Neuron (in vitro differentiated cells): ENCODE measurements around the gene INSRR.

Experiments used
- H2AFZ ChIP-seq: one replicate; pipeline ENCODE4 v1.6.1; 2013; ENCODE audit warnings: low read depth, mild to moderate bottlenecking, inconsistent platforms, low read length, moderate library complexity
- H3K27me3 ChIP-seq: one replicate; pipeline ENCODE4 v1.6.1; 2013; ENCODE audit warnings: low read length; ENCODE audit not compliant: insufficient read depth
- H3K36me3 ChIP-seq: one replicate; pipeline ENCODE4 v1.6.1; 2013; ENCODE audit warnings: low read length; ENCODE audit not compliant: insufficient read depth
- H3K4me1 ChIP-seq: one replicate; pipeline ENCODE4 v1.6.1; 2013; ENCODE audit warnings: low read length; ENCODE audit not compliant: insufficient read depth
- H3K4me3 ChIP-seq: 2 replicates; pipeline ENCODE4 v1.5.1; 2013; ENCODE audit warnings: mild to moderate bottlenecking, low read length, moderate library complexity
- H3K9me3 ChIP-seq: one replicate; pipeline ENCODE4 v1.6.1; 2013; ENCODE audit warnings: low read length

The INSRR gene

GRCh38 chr1:156887734-156888133, 28.8 kb upstream of the INSRR start:
- no peaks in the 10 kb centered on the region for H3K36me3 ChIP-seq

GRCh38 chr1:156887317-156887716, 28.4 kb upstream of the INSRR start:
- Histone ChIP-seq H3K4me1 (peaks cover 11% of the 10 kb centered on the region), H3K27me3 (peaks cover 60% of the 10 kb centered on the region), H3K4me3 (no peak overlapping the region), H2AFZ (no peak overlapping the region), H3K9me3 (no peaks in the 10 kb centered on the region), H3K36me3 (no peaks in the 10 kb centered on the region)

More at GRCh38 chr1:156887734-156888133, 28.8 kb upstream of the INSRR start:
- Histone ChIP-seq H3K9me3 (no peaks in the 10 kb centered on the region), H3K27me3 (peaks cover 56% of the 10 kb centered on the region), H2AFZ (no peak overlapping the region), H3K4me1 (peaks cover 11% of the 10 kb centered on the region), H3K4me3 (no peak overlapping the region)

DNA sequence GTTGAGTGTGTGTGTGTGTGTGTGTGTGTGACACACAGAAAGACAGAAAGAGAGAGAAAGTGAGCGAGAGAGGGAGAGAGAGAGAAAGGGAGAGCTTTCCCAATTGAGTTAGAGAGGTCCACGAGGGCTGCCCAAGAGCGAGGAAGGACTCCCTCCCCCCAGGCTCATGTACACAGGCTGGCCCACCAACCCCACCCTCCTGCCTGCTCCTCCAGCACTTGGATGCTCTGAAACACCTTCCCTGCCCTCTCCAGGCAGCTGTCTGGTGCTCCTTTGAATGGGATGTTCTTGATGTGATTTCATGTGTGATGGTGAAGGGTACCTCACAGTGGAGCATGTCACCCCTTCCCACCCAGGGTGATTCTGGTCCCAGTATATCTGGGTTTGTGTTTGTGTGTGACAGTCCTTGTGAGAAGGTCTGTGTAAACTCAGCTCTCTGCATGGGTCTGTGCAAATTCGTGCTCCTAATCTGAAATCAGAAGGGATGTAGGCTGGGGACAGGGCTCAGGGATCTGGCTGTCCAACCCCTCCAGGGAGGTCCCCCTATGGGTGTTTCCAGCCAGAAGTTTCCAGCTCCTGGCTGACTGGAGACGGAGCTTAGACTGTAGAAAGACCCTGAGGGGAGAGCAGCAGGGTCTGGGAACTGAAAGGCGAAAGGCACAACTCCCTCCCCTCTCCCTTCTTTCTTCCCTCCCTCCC, 27.8 kb upstream of the INSRR start:
- peaks cover 65% of the 10 kb centered on the region for H3K27me3 ChIP-seq
- no peaks in the 10 kb centered on the region for H3K36me3 ChIP-seq
- H3K9me3 ChIP-seq = no peaks in the 10 kb centered on the region
- H3K4me1 ChIP-seq = peaks cover 11% of the 10 kb centered on the region
- H3K4me3 ChIP-seq = no peak overlapping the region
- no peak overlapping the region for H2AFZ ChIP-seq

- H2AFZ ChIP-seq = no peak overlapping the region
- H3K4me1 ChIP-seq = peaks cover 11% of the 10 kb centered on the region
- no peaks in the 10 kb centered on the region for H3K36me3 ChIP-seq
- H3K27me3 ChIP-seq = peaks cover 62% of the 10 kb centered on the region
- H3K4me3 ChIP-seq = no peak overlapping the region
- H3K9me3 ChIP-seq = no peaks in the 10 kb centered on the region
Observed at GRCh38 chr1:156885880-156886355, 27.0 kb upstream of the INSRR start.

- no peak overlapping the region for H3K4me3 ChIP-seq
- no peak overlapping the region for H2AFZ ChIP-seq
- no peaks in the 10 kb centered on the region for H3K9me3 ChIP-seq
- no peaks in the 10 kb centered on the region for H3K36me3 ChIP-seq
- peaks cover 11% of the 10 kb centered on the region for H3K4me1 ChIP-seq
- peaks cover 62% of the 10 kb centered on the region for H3K27me3 ChIP-seq
Observed at GRCh38 chr1:156885314-156885713, 26.4 kb upstream of the INSRR start.

- Histone ChIP-seq H3K27me3 (peaks cover 66% of the 10 kb centered on the region), H2AFZ (no peak overlapping the region), H3K36me3 (no peaks in the 10 kb centered on the region), H3K4me3 (no peak overlapping the region), H3K4me1 (peaks cover 11% of the 10 kb centered on the region), H3K9me3 (no peaks in the 10 kb centered on the region)
Observed at GRCh38 chr1:156884560-156885184, 25.8 kb upstream of the INSRR start.

- Histone ChIP-seq H3K4me3 (no peak overlapping the region), H2AFZ (no peak overlapping the region), H3K36me3 (no peaks in the 10 kb centered on the region), H3K9me3 (no peaks in the 10 kb centered on the region), H3K27me3 (peaks cover 71% of the 10 kb centered on the region), H3K4me1 (peaks cover 11% of the 10 kb centered on the region)
Observed at GRCh38 chr1:156883919-156884318, 25.0 kb upstream of the INSRR start.

- Histone ChIP-seq H3K4me3 (no peak overlapping the region), H3K9me3 (no peaks in the 10 kb centered on the region), H3K36me3 (no peaks in the 10 kb centered on the region), H3K4me1 (peaks cover 11% of the 10 kb centered on the region), H2AFZ (no peak overlapping the region), H3K27me3 (peaks cover 75% of the 10 kb centered on the region)
Observed at GRCh38 chr1:156882543-156882942, 23.6 kb upstream of the INSRR start.

GRCh38 chr1:156881663-156882062, 22.7 kb upstream of the INSRR start:
- Histone ChIP-seq H3K36me3 (no peaks in the 10 kb centered on the region), H3K4me1 (peaks cover 4% of the 10 kb centered on the region), H2AFZ (no peak overlapping the region), H3K9me3 (no peaks in the 10 kb centered on the region), H3K4me3 (no peak overlapping the region), H3K27me3 (peaks cover 74% of the 10 kb centered on the region)

DNA sequence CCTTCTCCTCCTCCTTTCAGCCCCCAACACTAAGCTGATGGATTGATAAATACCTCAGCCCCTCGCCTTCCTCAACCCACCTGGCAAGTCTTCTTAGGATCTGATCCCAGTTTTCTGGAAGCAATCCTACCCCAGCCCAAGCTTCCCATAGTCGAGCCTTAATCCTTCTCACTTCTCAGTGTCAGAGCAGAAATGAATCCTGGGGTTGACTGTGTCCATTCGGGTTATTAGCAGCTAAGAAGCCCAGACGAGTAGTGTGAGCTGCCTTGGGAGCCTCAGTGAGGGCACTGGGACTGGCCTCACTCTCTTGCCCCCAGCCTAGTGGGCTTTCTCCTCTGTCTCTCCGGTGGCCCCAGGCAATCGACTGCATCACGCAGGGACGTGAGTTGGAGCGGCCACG, 22.2 kb upstream of the INSRR start:
- Histone ChIP-seq H2AFZ (no peak overlapping the region), H3K27me3 (peaks cover 74% of the 10 kb centered on the region), H3K9me3 (no peaks in the 10 kb centered on the region), H3K4me3 (no peak overlapping the region), H3K4me1 (peaks cover 3% of the 10 kb centered on the region), H3K36me3 (no peaks in the 10 kb centered on the region)

DNA sequence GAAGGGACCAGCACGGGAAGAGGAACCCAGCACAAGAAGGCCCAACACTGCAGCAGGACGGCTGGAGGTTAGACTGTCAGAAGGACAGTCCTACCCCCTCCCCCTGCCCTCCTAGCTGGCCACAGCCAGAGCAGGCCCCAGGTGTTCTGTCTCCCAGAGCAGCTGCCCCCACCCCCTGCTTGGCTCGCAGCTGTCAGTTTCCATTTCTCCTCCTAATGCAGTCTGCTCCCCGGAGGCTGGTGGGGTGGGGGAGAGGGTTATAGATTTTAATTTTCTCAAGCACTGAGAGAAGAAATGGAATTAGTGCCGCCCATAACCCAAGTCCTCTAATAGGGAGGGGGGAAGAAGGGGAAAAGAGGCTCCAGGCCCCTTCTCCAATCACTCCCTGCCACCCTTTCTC, 21.6 kb upstream of the INSRR start:
- no peak overlapping the region for H3K4me3 ChIP-seq
- no peaks in the 10 kb centered on the region for H3K9me3 ChIP-seq
- H2AFZ ChIP-seq = no peak overlapping the region
- H3K36me3 ChIP-seq = no peaks in the 10 kb centered on the region
- H3K27me3 ChIP-seq = peaks cover 74% of the 10 kb centered on the region
- peaks cover 3% of the 10 kb centered on the region for H3K4me1 ChIP-seq

- H3K36me3 ChIP-seq = no peaks in the 10 kb centered on the region
- H3K4me3 ChIP-seq = no peak overlapping the region
- peaks cover 74% of the 10 kb centered on the region for H3K27me3 ChIP-seq
- no peak overlapping the region for H2AFZ ChIP-seq
- peaks cover 3% of the 10 kb centered on the region for H3K4me1 ChIP-seq
- H3K9me3 ChIP-seq = no peaks in the 10 kb centered on the region
Observed at GRCh38 chr1:156879876-156880275, 21.0 kb upstream of the INSRR start.

DNA sequence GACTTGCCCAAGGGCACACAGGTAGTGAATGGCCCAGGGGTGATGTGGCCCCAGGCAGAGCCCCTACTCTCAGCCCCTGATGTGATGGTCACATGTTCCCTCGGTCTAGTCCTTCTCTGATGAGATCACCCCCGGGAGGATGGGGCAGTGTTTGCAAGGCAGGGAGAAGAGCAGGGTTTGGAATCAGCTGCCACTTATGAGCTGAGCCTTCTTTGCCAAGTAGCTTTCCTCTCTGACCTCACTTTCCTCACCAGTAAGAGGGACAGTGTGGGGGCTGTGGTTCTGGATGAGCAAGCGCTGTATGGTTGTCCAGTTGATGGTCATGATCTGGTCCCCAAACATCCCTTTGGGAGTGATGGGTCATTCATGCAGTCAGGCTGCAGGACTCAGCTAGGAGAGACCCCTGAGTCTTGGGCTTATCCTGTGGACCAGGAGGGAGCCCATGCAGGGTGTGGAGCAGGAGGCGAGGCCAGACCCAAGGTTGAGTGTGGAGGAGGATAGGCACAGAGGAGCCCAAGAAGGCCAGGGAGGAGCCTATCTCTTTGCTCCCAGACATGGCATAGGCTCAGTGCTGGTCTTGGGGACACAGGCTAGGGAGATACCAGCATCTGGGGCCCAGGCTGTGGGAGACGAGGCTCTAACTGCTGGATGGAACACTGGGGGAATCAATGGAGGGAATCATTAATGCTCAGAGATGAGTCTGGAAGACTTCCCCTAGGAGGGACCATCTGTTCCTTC, 18.7 kb upstream of the INSRR start:
- Histone ChIP-seq H3K9me3 (no peaks in the 10 kb centered on the region), H3K27me3 (peaks cover 69% of the 10 kb centered on the region), H3K36me3 (no peaks in the 10 kb centered on the region), H3K4me3 (no peak overlapping the region), H3K4me1 (no peaks in the 10 kb centered on the region), H2AFZ (no peak overlapping the region)
